PC-9 (cell line): Measurements from ENCODE around the gene EBF4. TPM values are rescaled to one million over a fixed set of nuclear protein-coding genes. Genes with fewer than 3 reads are reported as not detected.

Experiments used
- BruUV-seq: library from RNA; stranded (reverse); fragments of 400-500 nt; replicated peaks from 2 replicates; lab custom pipeline; 2021; lab: Mats Ljungman, UMichigan
- CTCF ChIA-PET: fragments of 300-600 bp; sonication (Branson Sonifier 250); formaldehyde crosslinking; loops from one replicate; lab custom pipeline; 2022; ENCODE audit warnings: antibody characterized with exemption; lab: Charles Lee
- POLR2A ChIA-PET: fragments of 300-600 bp; sonication (Branson Sonifier 250); formaldehyde crosslinking; loops from one replicate; lab custom pipeline; 2022; ENCODE audit warnings: antibody characterized with exemption; ENCODE audit not compliant: unreplicated experiment; lab: Charles Lee
- DNase-seq, 2 experiments: peaks; one replicate each; pipeline versions ENCODE4 v3.0.0 to v3.0.0-alpha.2; 2015 to 2022; ENCODE audit warnings: mixed read lengths in 1 of 2
- H2AFZ ChIP-seq: fragments of 200-600 bp; sonication (generic); 2 replicates; pipeline ENCODE4 v1.8.1; 2017; ENCODE audit warnings: antibody characterized with exemption
- H3F3A ChIP-seq: fragments of 200-600 bp; sonication (generic); 2 replicates; pipeline ENCODE4 v1.8.1; 2017; ENCODE audit warnings: antibody characterized with exemption, mild to moderate bottlenecking, low read depth; ENCODE audit not compliant: insufficient read depth
- H3K27ac ChIP-seq: fragments of 200-600 bp; sonication (generic); 2 replicates; pipeline ENCODE4 v1.6.1; 2016; ENCODE audit warnings: mixed run types
- H3K27me3 ChIP-seq: fragments of 200-600 bp; sonication (generic); 2 replicates; pipeline ENCODE4 v1.6.1; 2016; ENCODE audit warnings: low read depth, mixed run types; ENCODE audit not compliant: insufficient read depth
- H3K36me3 ChIP-seq: fragments of 200-600 bp; sonication (generic); 2 replicates; pipeline ENCODE4 v1.6.1; 2016; ENCODE audit warnings: low read depth, mixed run types
- H3K4me1 ChIP-seq: fragments of 200-600 bp; sonication (generic); replicated peaks from 2 replicates; pipeline ENCODE4 v1.6.1; 2016; ENCODE audit warnings: mixed run types; ENCODE audit not compliant: insufficient read depth
- H3K4me2 ChIP-seq: fragments of 200-600 bp; sonication (generic); 2 replicates; pipeline ENCODE4 v1.6.1; 2017; ENCODE audit warnings: mixed run types
- H3K4me3 ChIP-seq: fragments of 200-600 bp; sonication (generic); 2 replicates; pipeline ENCODE4 v1.6.1; 2016; ENCODE audit warnings: mixed run types
- H3K79me2 ChIP-seq: fragments of 200-600 bp; sonication (generic); 2 replicates; pipeline ENCODE4 v1.6.1; 2017; ENCODE audit warnings: low read depth, mixed run types
- H3K9me2 ChIP-seq: fragments of 200-600 bp; sonication (generic); 2 replicates; pipeline ENCODE4 v1.8.1; 2017; ENCODE audit warnings: mild to moderate bottlenecking; ENCODE audit not compliant: insufficient read depth
- H3K9me3 ChIP-seq: fragments of 200-600 bp; sonication (generic); 2 replicates; pipeline ENCODE4 v1.8.1; 2016; ENCODE audit warnings: low read depth; ENCODE audit not compliant: insufficient read depth
- H4K20me1 ChIP-seq: fragments of 200-600 bp; sonication (generic); 2 replicates; pipeline ENCODE4 v1.8.1; 2017; ENCODE audit not compliant: insufficient read depth
- CTCF ChIP-seq: fragments of 200-600 bp; sonication (generic); conservative IDR thresholded peaks from 2 replicates; pipeline ENCODE4 v1.6.1; 2017; ENCODE audit warnings: mixed run types, antibody characterized with exemption, mild to moderate bottlenecking, moderate library complexity
- EZH2 ChIP-seq: fragments of 200-600 bp; sonication (generic); IDR thresholded peaks from 2 replicates; pipeline ENCODE4 v1.8.0; 2017; ENCODE audit warnings: antibody characterized with exemption, low read depth
- intact Hi-C: fragments of 100-400 bp; cut with micrococcal nuclease; formaldehyde crosslinking; loops from one replicate; pipeline ENCODE4 v1.10.0; 2022; ENCODE audit not compliant: unreplicated experiment
- total RNA-seq: library from RNA; stranded (reverse); gene quantifications from 2 replicates; pipeline ENCODE4 v1.2.3, GENCODE V29; 2021

EBF4 gene
- total RNA-seq, 1 experiment from 2014 or later, result 5.1 TPM

- no peaks in the 10 kb centered on the region for H3K9me3 ChIP-seq
- POLR2A ChIA-PET, result no interaction called here
- peaks cover 58% of the 10 kb centered on the region for H3K27me3 ChIP-seq
- H3K9me2 ChIP-seq, result no peaks in the 10 kb centered on the region
- H3K4me1 ChIP-seq, result no peaks in the 10 kb centered on the region
- H3K27ac ChIP-seq, result no peak overlapping the region
- no TSS peak for BruUV-seq
- no peaks in the 10 kb centered on the region for H3F3A ChIP-seq
- no peak overlapping the region for H2AFZ ChIP-seq
- no peak overlapping the region for H3K4me3 ChIP-seq
- no peaks in the 10 kb centered on the region for H4K20me1 ChIP-seq
- H3K36me3 ChIP-seq, result no peaks in the 10 kb centered on the region
- H3K79me2 ChIP-seq, result no peaks in the 10 kb centered on the region
- H3K4me2 ChIP-seq, result no peak overlapping the region
- intact Hi-C loops, result no loop called here
- no peak for DNase-seq
- TF ChIP-seq CTCF, result no peak
- no peak for TF ChIP-seq EZH2
- CTCF ChIA-PET, result interaction anchor here (0.6 kb wide), 1 partner anchor 736 kb away, joined by 4 read pairs; no protein-coding TSS in a partner anchor
These were observed 49.9 kb downstream of the EBF4 start for GRCh38 chr20:2742431-2742830.

GRCh38 chr20:2742934-2743559 is 50.5 kb downstream of the EBF4 start:
- H3K4me2 ChIP-seq, result no peak overlapping the region
- H3F3A ChIP-seq, result no peaks in the 10 kb centered on the region
- no peaks in the 10 kb centered on the region for H3K4me1 ChIP-seq
- H4K20me1 ChIP-seq, result no peaks in the 10 kb centered on the region
- TF ChIP-seq CTCF (peak; percentile 75), EZH2 (no peak)
- no peaks in the 10 kb centered on the region for H3K79me2 ChIP-seq
- BruUV-seq, result no TSS peak
- POLR2A ChIA-PET, result no interaction called here
- no peak overlapping the region for H3K4me3 ChIP-seq
- DNase-seq, result peak in 1 of 2 experiments; percentile 63
- no peak overlapping the region for H3K27ac ChIP-seq
- H3K9me3 ChIP-seq, result no peaks in the 10 kb centered on the region
- no peaks in the 10 kb centered on the region for H3K36me3 ChIP-seq
- CTCF ChIA-PET, result interaction anchor here (0.6 kb wide), 1 partner anchor 737 kb away, joined by 4 read pairs; no protein-coding TSS in a partner anchor
- no peaks in the 10 kb centered on the region for H3K9me2 ChIP-seq
- intact Hi-C loops, result loop anchor here (1.0 kb wide), 1 partner anchor 55 kb away; no protein-coding TSS in a partner anchor
- no peak overlapping the region for H2AFZ ChIP-seq
- peaks cover 51% of the 10 kb centered on the region for H3K27me3 ChIP-seq

- no peaks in the 10 kb centered on the region for H4K20me1 ChIP-seq
- H3K79me2 ChIP-seq, result no peaks in the 10 kb centered on the region
- H3K4me2 ChIP-seq, result no peak overlapping the region
- CTCF ChIA-PET, result interaction anchor here (0.7 kb wide), 1 partner anchor 164 kb away, joined by 3 read pairs; no protein-coding TSS in a partner anchor
- POLR2A ChIA-PET, result no interaction called here
- intact Hi-C loops, result no loop called here
- BruUV-seq, result no TSS peak
- H3K9me2 ChIP-seq, result no peaks in the 10 kb centered on the region
- no peaks in the 10 kb centered on the region for H3K9me3 ChIP-seq
- no peaks in the 10 kb centered on the region for H3K36me3 ChIP-seq
- TF ChIP-seq EZH2 (no peak), CTCF (no peak)
- H3K4me3 ChIP-seq, result no peak overlapping the region
- H2AFZ ChIP-seq, result no peak overlapping the region
- no peak overlapping the region for H3K27ac ChIP-seq
- no peaks in the 10 kb centered on the region for H3F3A ChIP-seq
- DNase-seq, result no peak
- H3K27me3 ChIP-seq, result peaks cover 35% of the 10 kb centered on the region
- H3K4me1 ChIP-seq, result no peaks in the 10 kb centered on the region
These were observed 52.7 kb downstream of the EBF4 start for GRCh38 chr20:2745060-2745910.
